ENCODE measurements around the gene CEACAM5. TPM values are rescaled to one million over a fixed set of nuclear protein-coding genes. Genes with fewer than 3 reads are reported as not detected.

CEACAM5 gene
- under 1 TPM in 2 of 4 donors, not detected in 2; 0.69 TPM for total RNA-seq
- under 1 TPM in 1 of 3 donors, not detected in 2; 0.04 TPM for polyA plus RNA-seq
- long read RNA-seq, donor 1: 0 reads
- long read RNA-seq, donor 2: 0 reads

GRCh38 chr19:41708481-41708880 lies at the start of gene CEACAM5:
CEACAM5 (plus strand) TSS chr19:41708626; CDS start chr19:41708732, 106 bp downstream.
- H3K4me3 ChIP-seq: no peak within 1 kb of the TSS
- H3K9me3 ChIP-seq: no peaks in the 10 kb centered on the region
- ATAC-seq (no peak), DNase-seq (no peak)
- H3K4me1 ChIP-seq: no peaks in the 10 kb centered on the region
- H3K27me3 ChIP-seq (ENCODE audit: insufficient read depth in 3 of 3, low read length in 2 of 3): peaks cover 0 to 29% (median 0%) of the 10 kb centered on the region in 3 donors
- intact Hi-C loops (cut with DNase I): no loop called here
- 27 to 32% (median 28%) methylated on average over 4 of the region's 4 CpGs for WGBS, 3 donors
- H3K27ac ChIP-seq: no peak within 1 kb of the TSS
- TF ChIP-seq CTCF (IDR thresholded peaks at IDR 0.05): no peak
- H3K36me3 ChIP-seq (ENCODE audit: insufficient read depth in 1 of 2, low read depth in 1 of 2): no peaks in the 10 kb centered on the region

DNA sequence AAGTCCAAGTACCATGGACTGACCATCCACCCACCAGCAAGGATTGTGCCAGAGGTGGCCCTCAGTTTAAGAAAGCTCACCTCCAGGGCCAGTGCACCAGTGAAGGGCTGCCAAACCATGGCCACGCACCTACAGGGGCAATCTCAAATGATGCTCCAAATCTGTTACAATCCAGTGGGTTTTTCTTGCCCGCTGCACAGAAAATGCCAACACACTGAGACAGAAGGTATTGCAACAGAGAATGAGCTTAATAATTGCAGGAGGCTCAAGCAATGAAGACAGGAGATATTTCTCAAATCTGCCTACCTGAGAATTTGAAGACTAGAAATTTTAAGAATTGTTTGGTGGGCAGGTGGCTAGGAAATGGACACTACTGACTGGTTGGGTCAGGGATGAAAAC lies 42.4 kb upstream of the CEACAM5 start:
- H3K36me3 ChIP-seq (ENCODE audit: insufficient read depth in 1 of 2, low read depth in 1 of 2): no peaks in the 10 kb centered on the region
- H3K4me3 ChIP-seq: no peak overlapping the region
- ATAC-seq: no peak
- no peaks in the 10 kb centered on the region for H3K4me1 ChIP-seq
- no peak overlapping the region for H3K27ac ChIP-seq
- TF ChIP-seq CTCF (IDR thresholded peaks at IDR 0.05): no peak
- H3K9me3 ChIP-seq: peaks cover 23% of the 10 kb centered on the region
- 64 to 67% (median 65%) methylated on average over 2 of the region's 2 CpGs for WGBS, 3 donors
- intact Hi-C loops (cut with DNase I): no loop called here
- H3K27me3 ChIP-seq (ENCODE audit: insufficient read depth in 3 of 3, low read length in 2 of 3): peaks cover 0 to 5% (median 0%) of the 10 kb centered on the region in 3 donors
- no peak for DNase-seq

- ATAC-seq (no peak), DNase-seq (no peak)
- peaks cover 0 to 5% (median 0%) of the 10 kb centered on the region in 3 donors for H3K27me3 ChIP-seq (ENCODE audit: insufficient read depth in 3 of 3, low read length in 2 of 3)
- no peak overlapping the region for H3K27ac ChIP-seq
- intact Hi-C loops (cut with DNase I): no loop called here
- H3K4me3 ChIP-seq: no peak overlapping the region
- H3K4me1 ChIP-seq: no peaks in the 10 kb centered on the region
- TF ChIP-seq CTCF (IDR thresholded peaks at IDR 0.05): no peak
- WGBS, 3 donors: 71 to 84% (median 79%) methylated on average over 1 of the region's 1 CpG
- peaks cover 23% of the 10 kb centered on the region for H3K9me3 ChIP-seq
- no peaks in the 10 kb centered on the region for H3K36me3 ChIP-seq (ENCODE audit: insufficient read depth in 1 of 2, low read depth in 1 of 2)
Measured at GRCh38 chr19:41668315-41668714, 40.1 kb upstream of the CEACAM5 start.

DNA sequence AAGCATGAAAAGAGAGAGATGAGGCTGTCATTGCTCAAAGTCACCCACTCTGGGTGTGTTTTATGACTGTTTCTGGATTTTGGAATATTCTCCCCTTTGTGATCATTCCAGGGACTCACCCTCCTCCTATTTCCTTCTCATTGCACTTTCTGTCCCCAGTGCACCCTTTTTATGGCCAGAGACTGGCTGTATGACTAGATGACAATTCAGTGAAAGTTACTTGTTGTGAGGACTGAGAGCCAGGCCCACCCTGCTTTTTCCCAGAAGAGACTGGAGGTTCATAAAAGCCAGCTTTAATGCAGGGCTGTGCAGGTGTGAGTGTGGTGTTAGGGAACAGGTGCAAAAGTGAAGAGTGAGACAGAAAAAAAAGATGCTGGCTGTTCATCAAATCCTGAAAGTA lies 37.7 kb upstream of the CEACAM5 start:
- ATAC-seq (no peak), DNase-seq (no peak)
- no peak for TF ChIP-seq CTCF (IDR thresholded peaks at IDR 0.05)
- Histone ChIP-seq H3K9me3 (peaks cover 7% of the 10 kb centered on the region), H3K27ac (no peak overlapping the region), H3K4me1 (no peaks in the 10 kb centered on the region), H3K27me3 (ENCODE audit: insufficient read depth in 3 of 3, low read length in 2 of 3) (peaks cover 0 to 5% (median 0%) of the 10 kb centered on the region in 3 donors), H3K4me3 (no peak overlapping the region), H3K36me3 (ENCODE audit: insufficient read depth in 1 of 2, low read depth in 1 of 2) (no peaks in the 10 kb centered on the region)
- intact Hi-C loops (cut with DNase I): no loop called here

DNA sequence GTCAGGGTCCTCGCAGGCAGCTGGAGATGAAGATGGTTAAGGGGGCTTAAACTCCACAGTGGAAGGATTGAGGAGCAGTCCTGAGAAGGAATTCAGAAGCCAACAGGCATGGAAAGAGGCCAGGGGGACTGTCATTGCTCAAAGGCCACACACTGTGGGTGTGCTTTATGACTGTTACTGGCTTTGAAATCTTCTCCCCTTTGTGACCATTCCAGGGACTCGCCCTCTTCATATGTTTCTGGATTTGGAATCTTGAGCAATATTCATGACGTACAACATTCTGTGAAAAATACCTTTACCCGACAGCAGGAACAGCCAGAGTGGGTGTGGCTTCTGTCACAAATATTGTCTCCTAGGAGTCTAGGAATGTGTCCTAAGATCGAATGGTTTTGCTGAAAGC lies 36.9 kb upstream of the CEACAM5 start:
- Histone ChIP-seq H3K4me1 (no peaks in the 10 kb centered on the region), H3K4me3 (no peak overlapping the region), H3K9me3 (peaks cover under 1% of the 10 kb centered on the region), H3K27ac (no peak overlapping the region), H3K36me3 (ENCODE audit: insufficient read depth in 1 of 2, low read depth in 1 of 2) (no peaks in the 10 kb centered on the region), H3K27me3 (ENCODE audit: insufficient read depth in 3 of 3, low read length in 2 of 3) (peaks cover 0 to 6% (median 2%) of the 10 kb centered on the region in 3 donors)
- intact Hi-C loops (cut with DNase I): no loop called here
- ATAC-seq: no peak
- TF ChIP-seq CTCF (IDR thresholded peaks at IDR 0.05): no peak
- DNase-seq: no peak
- WGBS, 3 donors: 65 to 70% (median 69%) methylated on average over 5 of the region's 5 CpGs
